Stimulated activated CD8-positive, alpha-beta memory T cell treated with anti-CD3 and anti-CD28 coated beads, Interleukin-7, amount 100 ng/mL, for 48 hours (primary cell): ENCODE results near the gene ASB14.
"Not testable (repeated sequence)": the region's sequence is repeated elsewhere in the genome, so short reads cannot be mapped to it uniquely, and the experiment has no call there.

Source experiments
- DNase-seq, 2 donors: peaks; one replicate each; pipeline ENCODE4 v3.0.0-alpha.2; 2020; ENCODE audit warnings: low read depth in 1 of 2; ENCODE audit errors: extremely low read depth in 1 of 2

Gene ASB14

DNA sequence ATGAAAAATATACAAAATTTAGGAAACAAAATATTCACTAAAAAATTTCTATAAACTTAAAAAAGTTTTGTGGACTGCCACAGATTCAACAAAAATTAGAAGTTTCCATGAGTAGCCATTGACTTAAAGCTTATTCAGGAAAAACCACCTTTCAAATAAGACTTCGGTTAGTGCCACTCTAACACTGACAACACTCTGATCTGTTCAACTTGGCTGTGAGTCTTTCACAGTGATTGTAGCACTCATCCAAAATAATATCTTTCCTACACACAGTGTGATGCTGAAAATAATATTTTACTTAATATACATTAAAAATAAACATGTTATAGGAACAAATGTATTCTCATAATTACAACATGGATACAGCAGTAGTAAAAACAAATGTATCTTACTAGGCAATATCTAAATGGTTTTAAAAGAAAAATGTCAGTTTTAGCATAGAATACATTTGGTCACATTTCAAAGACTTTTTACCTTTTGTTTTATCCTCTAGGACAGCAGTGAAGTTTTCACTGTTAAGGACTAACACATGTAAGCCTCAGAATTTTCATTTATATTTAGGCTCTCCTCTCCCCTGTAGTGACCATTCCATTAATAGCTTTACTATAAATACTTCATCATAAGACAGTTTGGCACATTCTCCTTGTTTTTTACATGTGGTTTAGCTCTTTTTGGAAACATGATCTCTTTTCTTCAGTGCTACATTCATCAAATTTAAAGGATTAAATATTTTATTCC lies at the start of gene ASB14:
Gene ASB14 (minus strand): TSS at position 527 of the 738 bp plus-strand sequence. CDS start 652 bp downstream, outside the sequence.
- DNase-seq: no peak

DNA sequence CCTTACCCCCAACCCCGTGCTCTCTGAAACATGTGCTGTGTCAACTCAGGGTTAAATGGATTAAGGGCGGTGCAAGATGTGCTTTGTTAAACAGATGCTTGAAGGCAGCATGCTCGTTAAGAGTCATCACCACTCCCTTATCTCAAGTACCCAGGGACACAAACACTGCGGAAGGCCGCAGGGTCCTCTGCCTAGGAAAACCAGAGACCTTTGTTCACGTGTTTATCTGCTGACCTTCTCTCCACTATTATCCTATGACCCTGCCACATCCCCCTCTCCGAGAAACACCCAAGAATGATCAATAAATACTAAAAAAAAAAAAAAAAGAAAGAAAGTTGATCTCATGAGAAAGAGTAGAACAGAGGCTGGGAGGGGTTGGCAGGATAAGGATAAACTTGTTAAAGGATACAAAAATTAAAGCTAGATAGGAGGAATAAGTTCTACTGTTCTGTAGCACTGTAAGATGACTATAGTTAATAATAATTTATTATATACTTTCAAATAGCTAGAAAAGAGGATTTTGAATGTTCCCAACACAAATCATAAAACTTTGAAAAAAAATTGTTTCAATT lies 46.7 kb upstream of the ASB14 start:
- DNase-seq: not testable (repeated sequence)

DNA sequence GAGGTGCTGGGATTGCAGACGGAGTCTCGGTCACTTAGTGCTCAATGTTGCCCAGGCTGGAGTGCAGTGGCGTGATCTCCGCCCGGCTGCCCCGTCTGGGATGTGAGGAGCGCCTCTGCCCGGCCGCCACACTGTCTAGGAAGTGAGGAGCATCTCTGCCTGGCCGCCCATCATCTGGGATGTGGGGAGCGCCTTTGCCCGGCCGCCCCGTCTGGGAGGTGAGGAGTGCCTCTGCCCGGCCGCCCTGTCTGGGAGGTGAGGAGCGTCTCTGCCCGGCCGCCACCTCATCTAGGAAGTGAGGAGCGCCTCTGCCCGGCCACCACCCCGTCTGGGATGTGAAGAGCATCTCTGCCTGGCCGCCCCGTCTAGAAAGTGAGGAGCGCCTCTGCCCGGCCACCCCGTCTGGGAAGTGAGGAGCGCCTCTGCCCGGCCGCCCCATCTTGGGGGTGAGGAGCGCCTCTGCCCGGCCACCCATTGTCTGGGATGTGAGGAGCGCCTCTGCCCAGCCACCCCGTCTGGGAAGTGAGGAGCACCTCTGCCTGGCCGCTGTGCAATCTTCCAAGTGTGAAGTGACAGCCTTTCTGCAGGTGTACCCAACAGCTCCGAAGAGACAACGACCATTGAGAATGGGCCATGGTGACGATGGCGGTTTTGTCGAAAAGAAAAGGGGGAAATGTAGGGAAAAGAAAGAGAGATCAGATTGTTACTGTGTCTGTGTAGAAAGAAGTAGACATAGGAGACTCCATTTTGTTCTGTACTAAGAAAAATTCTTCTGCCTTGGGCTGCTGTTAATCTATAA lies 46.0 kb upstream of the ASB14 start:
- not testable (repeated sequence) for DNase-seq

DNA sequence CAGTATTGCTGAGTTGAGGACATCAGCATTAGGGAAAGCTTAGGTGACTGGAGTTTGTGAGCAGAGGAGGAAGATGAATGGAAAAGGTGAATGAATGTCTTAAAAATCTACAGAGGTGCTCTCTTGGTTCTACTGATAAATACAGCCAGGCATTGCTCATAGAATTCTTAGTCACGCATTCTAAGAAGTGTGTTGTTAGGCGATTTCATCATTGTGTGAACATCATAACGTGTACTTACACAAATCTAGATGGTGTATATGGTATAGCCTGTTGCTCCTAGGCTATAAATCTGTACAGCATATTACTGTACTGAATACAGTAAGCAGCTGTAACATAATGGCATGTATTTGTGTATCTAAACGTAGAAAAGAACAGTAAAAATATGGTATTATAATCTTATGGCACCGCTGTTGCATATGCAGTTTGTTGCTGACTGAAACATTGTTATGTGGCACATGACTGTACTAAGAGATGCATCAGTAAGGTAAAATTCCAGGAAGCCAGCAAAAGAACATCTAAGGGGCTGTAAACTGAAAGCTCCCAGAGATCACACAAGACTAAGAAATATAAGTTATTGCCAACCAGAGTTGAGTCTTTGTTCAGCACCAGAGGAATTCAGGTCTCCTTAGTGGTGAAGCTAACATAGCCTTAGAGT lies 42.9 kb upstream of the ASB14 start:
- no peak for DNase-seq

DNA sequence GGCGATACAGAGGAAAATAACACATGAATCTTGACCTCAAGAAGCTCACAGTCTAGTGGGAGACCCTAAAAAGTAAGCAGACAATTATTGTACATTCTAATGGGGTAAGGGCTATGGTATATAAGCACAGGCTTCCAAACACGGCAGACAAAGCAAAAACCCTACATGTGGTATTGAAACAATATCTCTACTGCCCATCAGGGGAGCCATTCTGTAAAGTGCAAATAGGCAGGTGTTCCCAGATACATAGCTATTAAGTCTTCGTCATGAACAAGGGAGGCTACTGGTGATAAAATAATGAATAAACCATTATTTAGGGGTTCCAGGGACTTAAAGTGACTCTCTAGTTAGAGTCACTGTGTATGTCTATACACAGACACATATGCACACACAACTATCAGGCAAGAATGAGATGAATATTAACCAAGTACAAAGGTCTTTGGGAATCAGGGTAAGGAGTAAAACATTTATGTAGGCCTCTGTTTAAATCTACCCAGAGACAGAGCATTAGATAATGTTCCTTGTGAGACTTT lies 38.7 kb upstream of the ASB14 start:
- no peak for DNase-seq

DNA sequence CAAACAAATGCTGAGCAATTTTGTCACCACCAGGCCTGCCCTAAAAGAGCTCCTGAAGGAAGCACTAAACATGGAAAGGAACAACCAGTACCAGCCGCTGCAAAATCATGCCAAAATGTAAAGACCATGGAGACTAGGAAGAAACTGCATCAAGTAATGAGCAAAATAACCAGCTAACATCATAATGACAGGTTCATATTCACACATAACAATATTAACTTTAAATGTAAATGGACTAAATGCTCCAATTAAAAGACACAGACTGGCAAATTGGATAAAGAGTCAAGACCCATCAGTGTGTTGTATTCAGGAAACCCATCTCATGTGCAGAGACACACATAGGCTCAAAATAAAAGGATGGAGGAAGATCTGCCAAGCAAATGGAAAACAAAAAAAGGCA lies 34.0 kb upstream of the ASB14 start:
- DNase-seq: not testable (repeated sequence)

DNA sequence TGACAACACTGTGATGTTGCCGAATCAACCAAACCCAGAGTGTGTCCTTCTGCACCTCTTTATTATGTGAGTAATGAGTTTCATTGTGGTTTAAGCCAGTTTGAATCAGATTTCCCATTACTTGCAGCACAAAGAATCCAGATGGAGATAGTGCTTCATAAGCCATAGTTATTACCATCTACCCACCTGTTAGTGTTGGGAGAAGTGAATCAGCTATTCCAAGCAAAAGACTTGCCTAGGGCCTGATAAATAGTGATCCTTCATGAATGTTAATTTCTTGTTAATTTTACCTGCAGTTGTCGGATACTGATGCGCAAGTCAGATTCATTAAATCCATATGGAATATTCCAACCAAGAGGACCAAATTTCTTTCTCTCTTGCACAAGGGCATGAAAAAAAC lies 21.7 kb upstream of the ASB14 start:
- no peak for DNase-seq

DNA sequence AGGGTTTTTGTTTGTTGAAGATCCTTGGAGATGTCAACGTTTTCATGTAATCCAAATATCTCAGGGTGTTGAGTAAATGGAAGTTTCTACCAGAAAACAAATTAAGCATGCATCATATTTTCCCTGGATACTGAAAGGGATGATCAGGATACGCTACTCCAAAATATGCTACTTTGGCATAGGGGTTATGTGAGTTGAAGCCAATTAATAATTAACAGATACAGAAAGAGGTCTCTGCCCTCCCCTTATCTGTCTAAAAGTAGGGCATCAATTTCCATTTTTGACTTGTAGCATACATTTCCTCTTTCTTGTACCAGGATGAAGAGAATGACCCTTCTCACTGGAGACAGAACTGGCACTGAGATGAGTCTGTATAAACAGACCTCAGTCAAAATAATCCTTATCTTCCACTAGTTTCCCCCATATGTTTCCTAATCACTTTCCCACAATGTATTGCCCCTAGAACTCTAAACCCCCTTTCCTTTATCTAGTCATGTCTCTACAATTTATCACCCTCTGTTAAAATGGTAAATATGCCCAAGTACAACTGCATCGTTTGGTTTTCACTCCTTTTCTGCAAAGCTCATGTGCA lies 17.4 kb upstream of the ASB14 start:
- DNase-seq: no peak

DNA sequence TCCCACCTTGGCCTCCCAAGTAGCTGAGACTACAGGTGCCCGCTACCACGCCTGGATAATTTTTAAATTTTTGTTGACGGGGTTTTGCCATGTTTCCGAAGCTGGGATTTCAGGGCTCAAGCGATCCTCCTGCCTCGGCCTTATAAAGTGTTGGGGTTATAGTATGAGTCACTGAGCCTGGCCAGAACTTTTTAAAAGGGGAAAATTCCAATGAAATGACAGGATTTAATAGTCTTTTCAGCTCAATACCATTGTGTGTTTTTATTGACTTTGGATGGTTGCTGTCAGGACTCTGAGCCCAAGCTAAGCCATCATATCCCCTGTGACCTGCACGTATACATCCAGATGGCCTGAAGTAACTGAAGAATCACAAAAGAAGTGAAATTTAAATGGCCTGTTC lies 11.0 kb upstream of the ASB14 start:
- not testable (repeated sequence) for DNase-seq

DNA sequence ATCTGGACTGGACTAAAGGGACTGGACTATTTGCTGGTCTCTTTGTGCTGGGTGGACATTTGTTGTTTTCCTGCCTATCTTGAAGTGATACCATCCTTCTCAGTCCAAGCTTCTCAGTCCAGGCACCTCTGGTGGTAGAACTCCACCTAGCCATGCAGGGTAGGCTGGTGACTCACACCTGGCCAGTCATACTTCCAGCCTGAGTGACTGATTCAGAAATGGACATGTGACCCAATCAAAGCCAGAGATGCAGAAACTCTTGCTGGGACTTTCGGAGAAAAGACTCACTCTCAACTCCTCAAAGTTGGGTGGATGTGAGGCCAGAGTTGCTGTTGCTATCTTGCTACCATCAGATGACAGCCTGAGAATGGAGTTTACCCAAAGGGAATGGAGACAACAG lies 5.6 kb upstream of the ASB14 start:
- peak in 1 of 2 donors; percentile 3 for DNase-seq

DNA sequence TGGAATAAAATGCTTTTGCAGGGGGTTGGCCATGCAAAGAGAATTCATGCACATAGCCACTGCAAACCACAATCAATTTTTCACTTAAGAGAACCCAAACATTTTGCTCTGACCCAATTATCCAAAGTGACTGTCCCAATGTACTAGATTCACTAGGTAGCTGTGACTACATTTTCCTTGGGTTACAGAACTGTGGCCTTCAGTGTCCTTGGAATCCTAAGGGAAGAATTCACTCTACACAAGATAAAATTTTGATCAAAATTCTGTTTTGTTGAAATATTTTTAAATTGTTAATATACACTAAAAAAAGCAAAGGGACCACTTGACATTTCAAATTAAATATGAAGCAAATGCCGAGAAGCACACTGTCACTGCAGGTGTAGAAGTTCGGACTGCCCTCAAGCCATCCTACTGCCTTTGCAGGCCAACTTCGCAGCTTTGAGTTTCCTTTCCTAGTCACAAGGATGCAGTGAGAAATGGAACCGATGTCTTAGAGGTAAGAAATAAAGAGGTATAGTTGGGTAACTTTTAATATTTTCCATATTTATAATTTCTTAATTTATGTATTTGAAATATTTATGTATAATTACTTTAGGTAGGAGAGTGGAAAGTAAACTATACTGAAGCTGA lies 527 bp upstream of the ASB14 start:
- no peak for DNase-seq

DNA sequence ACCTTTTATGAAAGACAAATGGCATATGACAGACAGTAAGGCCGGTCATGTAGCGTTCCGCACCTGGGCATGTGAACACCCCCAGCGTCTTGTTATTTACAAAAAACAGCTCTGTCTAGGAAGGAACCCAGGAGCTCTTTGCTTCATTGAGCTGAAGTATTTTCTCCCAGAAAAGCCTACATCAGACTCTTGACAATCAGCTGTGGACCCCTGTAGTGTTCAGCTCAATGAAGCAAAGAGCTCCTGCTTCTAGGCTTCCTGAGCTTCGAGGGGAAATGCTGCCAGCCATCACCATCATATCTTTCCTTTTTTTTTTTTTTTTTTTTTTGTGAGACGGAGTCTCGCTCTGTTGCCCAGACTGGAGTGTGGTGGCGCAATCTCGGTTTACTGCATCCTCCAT lies 4.1 kb downstream of the ASB14 start:
- no peak for DNase-seq

DNA sequence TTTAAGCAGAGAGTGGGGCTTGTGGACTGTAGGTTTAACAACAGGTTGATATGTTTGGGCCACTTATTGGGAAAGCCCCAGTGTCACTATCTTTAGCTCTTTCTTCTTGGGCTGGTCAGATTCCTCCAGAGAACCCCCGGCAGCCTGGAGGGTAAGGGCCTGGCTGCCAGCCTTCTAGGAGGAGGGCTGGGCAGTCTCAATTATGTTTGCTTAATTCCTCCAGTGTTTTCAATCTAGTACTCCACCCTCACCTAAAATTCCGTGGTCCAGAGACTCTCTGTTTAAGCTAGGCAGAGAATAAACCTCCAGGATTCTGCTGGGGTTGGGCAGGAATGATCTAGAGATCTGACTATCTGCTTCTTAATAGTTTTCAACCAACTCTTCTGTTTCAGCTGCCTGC lies 5.3 kb downstream of the ASB14 start:
- no peak for DNase-seq

DNA sequence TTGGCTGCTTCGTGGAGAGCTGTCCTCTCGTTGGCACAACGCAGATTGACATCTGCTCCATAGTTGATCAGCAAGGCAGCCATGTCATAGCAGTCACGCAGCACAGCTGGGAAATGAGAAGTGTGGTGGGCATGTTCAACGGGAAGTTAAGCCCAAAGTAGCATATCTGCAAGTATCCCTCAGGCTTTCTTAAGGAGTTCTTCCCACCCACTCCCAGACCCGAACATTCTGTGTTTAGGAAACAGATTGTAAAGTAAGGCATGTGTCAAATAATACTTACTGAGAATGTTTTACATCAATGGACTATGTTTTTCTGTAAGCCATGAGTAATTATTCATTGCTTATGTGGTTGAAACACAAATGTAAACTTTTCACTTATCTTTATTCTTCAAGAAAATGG lies 9.2 kb downstream of the ASB14 start:
- no peak for DNase-seq

DNA sequence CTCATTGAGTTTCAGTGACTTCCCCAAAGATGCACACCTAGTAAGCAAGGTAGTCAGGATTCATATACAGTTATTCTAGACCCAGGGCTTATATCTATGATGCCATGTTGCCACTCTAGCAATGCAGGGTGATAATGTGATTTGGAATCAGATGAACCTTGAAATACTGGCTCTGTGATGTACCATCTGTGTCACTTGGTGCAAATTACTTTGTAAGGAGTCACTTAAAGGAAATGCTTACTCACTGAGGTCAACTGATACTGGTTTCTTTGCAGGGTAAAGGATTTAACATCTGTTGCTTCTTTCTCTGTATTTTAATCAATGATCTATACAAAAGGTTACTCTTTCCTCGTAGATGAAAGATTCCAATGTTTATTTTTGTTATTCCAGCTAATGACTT lies 10.8 kb downstream of the ASB14 start:
- no peak for DNase-seq

DNA sequence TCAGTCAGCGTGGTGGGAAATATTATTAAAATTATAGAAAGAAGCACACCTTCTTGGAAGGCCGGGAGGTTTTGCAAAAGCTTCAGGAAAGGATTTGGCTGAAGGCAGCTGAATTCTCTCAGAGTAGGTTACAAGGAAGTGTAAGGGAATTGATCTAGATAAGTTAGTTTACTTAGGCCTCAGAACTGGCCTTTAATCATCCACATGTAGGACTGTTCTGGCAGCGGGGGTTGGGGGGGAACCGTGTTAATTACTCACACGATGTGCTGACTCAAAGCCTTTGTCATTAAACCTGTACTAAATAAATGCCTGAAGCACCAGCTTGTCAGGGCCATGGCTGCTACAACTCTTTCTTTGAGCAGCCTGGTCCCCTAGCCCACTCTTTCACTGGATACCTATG lies 12.8 kb downstream of the ASB14 start:
- DNase-seq: no peak

DNA sequence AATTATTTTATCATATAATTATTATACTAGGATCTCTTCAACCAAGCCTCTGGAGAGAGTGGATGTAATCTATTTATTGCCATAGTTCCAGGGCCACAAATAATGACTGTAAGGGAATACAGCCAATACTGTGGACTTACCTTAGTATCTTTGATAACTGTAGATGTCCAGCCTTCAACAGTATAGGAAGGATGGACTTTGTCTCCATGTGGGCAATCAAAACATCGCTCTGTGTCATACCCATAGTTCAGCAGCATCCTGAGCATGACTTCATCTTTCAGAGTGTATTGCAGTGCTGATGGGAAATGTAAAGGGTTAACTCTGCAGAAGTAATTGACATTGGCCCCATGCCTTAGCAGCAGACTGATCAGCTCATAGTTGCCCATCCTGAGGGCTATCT lies 14.2 kb downstream of the ASB14 start:
- no peak for DNase-seq

DNA sequence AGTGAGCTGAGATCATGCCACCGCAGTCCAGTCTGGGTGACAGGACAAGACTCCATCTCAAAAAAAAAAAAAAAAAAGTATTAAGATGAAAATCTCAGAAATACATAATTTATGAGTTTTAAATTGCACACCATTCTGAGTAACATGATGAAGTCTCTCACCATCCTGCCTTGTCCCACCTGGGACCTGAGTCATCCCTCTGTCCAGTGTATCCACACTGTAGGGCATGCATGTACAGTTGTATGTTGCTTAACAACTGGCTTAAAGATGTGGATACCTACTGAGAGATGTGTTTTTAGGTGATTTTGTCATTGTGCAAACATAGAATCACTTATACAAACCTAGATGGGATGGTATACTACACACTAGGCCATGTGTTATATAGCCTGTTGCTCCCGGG lies 17.1 kb downstream of the ASB14 start:
- DNase-seq: no peak

DNA sequence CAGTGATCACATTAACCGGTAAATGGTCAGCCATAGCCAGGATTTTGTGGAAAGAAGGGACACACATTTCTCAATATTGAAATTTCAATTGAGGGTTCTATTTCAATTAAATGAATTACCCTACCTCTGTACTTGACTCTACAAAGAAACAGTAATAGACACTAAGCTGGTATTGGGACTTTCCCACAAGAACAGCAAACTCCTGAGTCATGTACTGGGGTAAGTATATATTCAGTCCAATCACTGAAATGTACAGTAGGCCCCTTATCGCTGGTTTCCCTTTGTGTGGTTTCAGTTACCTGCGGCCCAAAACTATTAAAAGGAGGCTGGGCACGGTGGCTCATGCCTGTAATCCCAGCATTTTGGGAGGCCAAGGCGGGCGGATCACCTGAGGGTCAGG lies 17.6 kb downstream of the ASB14 start:
- DNase-seq: no peak

DNA sequence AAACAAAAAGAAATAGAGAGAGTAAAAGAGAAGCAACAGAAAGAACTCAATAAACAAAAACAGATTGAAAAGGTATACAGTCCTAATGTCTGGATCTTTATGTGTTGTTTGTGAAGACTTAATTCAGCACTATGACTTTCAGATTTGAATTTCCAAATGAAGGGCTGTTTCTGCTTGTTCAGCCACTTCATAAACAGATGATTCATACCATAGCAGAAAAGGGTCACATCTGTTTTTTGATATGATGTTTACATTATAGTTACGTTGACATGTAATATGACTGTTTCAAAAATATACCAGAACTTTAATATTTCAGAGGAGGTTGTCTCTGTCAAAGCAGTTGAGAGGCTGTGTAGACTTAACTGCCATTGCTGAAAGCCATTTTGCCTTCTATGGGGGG lies 24.1 kb downstream of the ASB14 start:
- no peak for DNase-seq
